PC-3 (cell line): ENCODE data around the gene REEP3. TPM values are rescaled to one million over a fixed set of nuclear protein-coding genes. Genes with fewer than 3 reads are reported as not detected.
"Not testable (repeated sequence)": the region's sequence is repeated elsewhere in the genome, so short reads cannot be mapped to it uniquely, and the experiment has no call there.

Experiments
- ATAC-seq: fragments of 200-7000 bp; cut with Tn5 transposase; 2 replicates; pipeline ENCODE4 v1.9.1; 2020; ENCODE audit warnings: mild to moderate bottlenecking, moderate library complexity
- BruUV-seq: library from RNA; stranded (reverse); fragments of 400-500 nt; replicated peaks from 2 replicates; lab custom pipeline; 2021; lab: Mats Ljungman, UMichigan
- CTCF ChIA-PET: fragments of 300-600 bp; sonication (Branson Sonifier 250); formaldehyde crosslinking; loops from one replicate; lab custom pipeline; 2022; ENCODE audit warnings: antibody characterized with exemption; lab: Charles Lee
- POLR2A ChIA-PET: fragments of 300-600 bp; sonication (Branson Sonifier 250); formaldehyde crosslinking; loops from one replicate; lab custom pipeline; 2022; ENCODE audit warnings: antibody characterized with exemption; ENCODE audit not compliant: unreplicated experiment; lab: Charles Lee
- DNase-seq: peaks from one replicate; pipeline ENCODE4 v3.0.0-alpha.2; 2015
- H2AFZ ChIP-seq: fragments of 300-600 bp; sonication (generic); 2 replicates; pipeline ENCODE4 v1.6.0; 2016; ENCODE audit warnings: antibody characterized with exemption, low read length
- H3F3A ChIP-seq: fragments of 300-600 bp; sonication (generic); one replicate; pipeline ENCODE4 v1.6.0; 2017; ENCODE audit warnings: antibody characterized with exemption, low read length, control low read depth, mild to moderate bottlenecking; ENCODE audit not compliant: unreplicated experiment
- H3K27ac ChIP-seq: fragments of 300-600 bp; sonication (generic); 2 replicates; pipeline ENCODE4 v1.5.1; 2016; ENCODE audit warnings: mild to moderate bottlenecking, low read length
- H3K27me3 ChIP-seq: fragments of 300-600 bp; sonication (generic); 2 replicates; pipeline ENCODE4 v1.6.1; 2016; ENCODE audit warnings: low read length, mixed read lengths
- H3K36me3 ChIP-seq: fragments of 300-600 bp; sonication (generic); 2 replicates; pipeline ENCODE4 v1.6.1; 2016; ENCODE audit warnings: low read depth, mixed run types, low read length, mixed read lengths
- H3K4me1 ChIP-seq: fragments of 300-600 bp; sonication (generic); 2 replicates; pipeline ENCODE4 v1.5.1; 2016; ENCODE audit warnings: low read length; ENCODE audit not compliant: insufficient read depth
- H3K4me2 ChIP-seq: fragments of 300-600 bp; sonication (generic); 2 replicates; pipeline ENCODE4 v1.6.0; 2016; ENCODE audit warnings: low read length
- H3K4me3 ChIP-seq: fragments of 300-600 bp; sonication (generic); 2 replicates; pipeline ENCODE4 v1.5.1; 2016; ENCODE audit warnings: mild to moderate bottlenecking, low read length, mixed read lengths
- H3K79me2 ChIP-seq: fragments of 300-600 bp; sonication (generic); 2 replicates; pipeline ENCODE4 v1.6.1; 2017; ENCODE audit warnings: low read length, mixed read lengths
- H3K9ac ChIP-seq: fragments of 300-600 bp; sonication (generic); 2 replicates; pipeline ENCODE4 v1.6.0; 2016; ENCODE audit warnings: mild to moderate bottlenecking, low read length
- H3K9me2 ChIP-seq: fragments of 300-600 bp; sonication (generic); replicated peaks from 2 replicates; pipeline ENCODE4 v1.6.1; 2016; ENCODE audit warnings: mixed run types, low read length, mixed read lengths
- H3K9me3 ChIP-seq: fragments of 300-600 bp; sonication (generic); 2 replicates; pipeline ENCODE4 v1.6.1; 2016; ENCODE audit warnings: low read length, mixed read lengths
- H4K20me1 ChIP-seq: fragments of 300-600 bp; sonication (generic); 2 replicates; pipeline ENCODE4 v1.6.1; 2016; ENCODE audit warnings: low read length, mixed read lengths
- EZH2 ChIP-seq: fragments of 300-600 bp; sonication (generic); IDR thresholded peaks from one replicate; pipeline ENCODE4 v1.6.1; 2017; ENCODE audit warnings: antibody characterized with exemption, mild to moderate bottlenecking, low read length; ENCODE audit not compliant: unreplicated experiment
- EZH2phosphoT487 ChIP-seq: fragments of 300-600 bp; sonication (generic); IDR thresholded peaks from 2 replicates; pipeline ENCODE4 v1.6.1; 2018; ENCODE audit warnings: mild to moderate bottlenecking, antibody characterized with exemption, low read length, borderline replicate concordance
- intact Hi-C: fragments of 100-400 bp; cut with micrococcal nuclease; formaldehyde crosslinking; loops from 2 replicates; pipeline ENCODE4 v1.9.0; 2023
- total RNA-seq: library from RNA; depleted of rRNA; stranded (reverse); fragments of >200 nt; gene quantifications from 2 replicates; pipeline ENCODE4 v1.2.3, GENCODE V29; 2014
- TF ChIP-seq, protein P1 (sequence below): fragments of 300-600 bp; sonication (generic); conservative IDR thresholded peaks from 2 replicates; pipeline ENCODE4 v1.5.1; 2017; ENCODE audit warnings: antibody characterized with exemption, low read depth, mild to moderate bottlenecking, low read length

REEP3 gene
- total RNA-seq, 1 experiment from 2014 or later = 75.2 TPM

- no peaks in the 10 kb centered on the region for H4K20me1 ChIP-seq
- TF ChIP-seq EZH2 (no peak), EZH2phosphoT487 (no peak)
- TF ChIP-seq, protein P1, sequence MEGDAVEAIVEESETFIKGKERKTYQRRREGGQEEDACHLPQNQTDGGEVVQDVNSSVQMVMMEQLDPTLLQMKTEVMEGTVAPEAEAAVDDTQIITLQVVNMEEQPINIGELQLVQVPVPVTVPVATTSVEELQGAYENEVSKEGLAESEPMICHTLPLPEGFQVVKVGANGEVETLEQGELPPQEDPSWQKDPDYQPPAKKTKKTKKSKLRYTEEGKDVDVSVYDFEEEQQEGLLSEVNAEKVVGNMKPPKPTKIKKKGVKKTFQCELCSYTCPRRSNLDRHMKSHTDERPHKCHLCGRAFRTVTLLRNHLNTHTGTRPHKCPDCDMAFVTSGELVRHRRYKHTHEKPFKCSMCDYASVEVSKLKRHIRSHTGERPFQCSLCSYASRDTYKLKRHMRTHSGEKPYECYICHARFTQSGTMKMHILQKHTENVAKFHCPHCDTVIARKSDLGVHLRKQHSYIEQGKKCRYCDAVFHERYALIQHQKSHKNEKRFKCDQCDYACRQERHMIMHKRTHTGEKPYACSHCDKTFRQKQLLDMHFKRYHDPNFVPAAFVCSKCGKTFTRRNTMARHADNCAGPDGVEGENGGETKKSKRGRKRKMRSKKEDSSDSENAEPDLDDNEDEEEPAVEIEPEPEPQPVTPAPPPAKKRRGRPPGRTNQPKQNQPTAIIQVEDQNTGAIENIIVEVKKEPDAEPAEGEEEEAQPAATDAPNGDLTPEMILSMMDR = no peak
- CTCF ChIA-PET = no interaction called here
- H3K4me1 ChIP-seq = no peaks in the 10 kb centered on the region
- no peak overlapping the region for H3K4me2 ChIP-seq
- no peak overlapping the region for H3K27ac ChIP-seq
- no peaks in the 10 kb centered on the region for H3K9me2 ChIP-seq
- intact Hi-C loops = no loop called here
- peaks cover 2% of the 10 kb centered on the region; the same call in 1 of the 2 replicates for H3K36me3 ChIP-seq
- no TSS peak for BruUV-seq
- no peak overlapping the region for H2AFZ ChIP-seq
- H3F3A ChIP-seq = no peaks in the 10 kb centered on the region
- POLR2A ChIA-PET = no interaction called here
- ATAC-seq = no peak
- peaks cover 84% of the 10 kb centered on the region for H3K79me2 ChIP-seq
- H3K9ac ChIP-seq = no peak overlapping the region
- H3K27me3 ChIP-seq = no peaks in the 10 kb centered on the region
- DNase-seq = no peak
- no peak overlapping the region for H3K4me3 ChIP-seq
- no peaks in the 10 kb centered on the region for H3K9me3 ChIP-seq
Measured at GRCh38 chr10:63562391-63562790, 41.2 kb downstream of the REEP3 start.

GRCh38 chr10:63562857-63563256 is 41.7 kb downstream of the REEP3 start:
- BruUV-seq = no TSS peak
- TF ChIP-seq, protein P1 = no peak
- no peak for TF ChIP-seq EZH2
- no peak for TF ChIP-seq EZH2phosphoT487
- peaks cover 82% of the 10 kb centered on the region for H3K79me2 ChIP-seq
- no peaks in the 10 kb centered on the region for H3K9me2 ChIP-seq
- peaks cover 5% of the 10 kb centered on the region; the same call in 1 of the 2 replicates for H3K36me3 ChIP-seq
- no peaks in the 10 kb centered on the region for H3F3A ChIP-seq
- intact Hi-C loops = no loop called here
- H3K27ac ChIP-seq = no peak overlapping the region
- no peak overlapping the region for H2AFZ ChIP-seq
- no peaks in the 10 kb centered on the region for H4K20me1 ChIP-seq
- no peaks in the 10 kb centered on the region for H3K27me3 ChIP-seq
- POLR2A ChIA-PET = no interaction called here
- no peak overlapping the region for H3K4me3 ChIP-seq
- H3K4me2 ChIP-seq = no peak overlapping the region
- ATAC-seq (peak; percentile 25), DNase-seq (no peak)
- no peaks in the 10 kb centered on the region for H3K9me3 ChIP-seq
- CTCF ChIA-PET = no interaction called here
- H3K4me1 ChIP-seq = no peaks in the 10 kb centered on the region
- no peak overlapping the region for H3K9ac ChIP-seq

- Histone ChIP-seq H2AFZ (no peak overlapping the region), H3K4me2 (no peak overlapping the region), H3K9me3 (no peaks in the 10 kb centered on the region), H3K4me3 (no peak overlapping the region), H3K9ac (no peak overlapping the region), H3K27ac (no peak overlapping the region), H3K27me3 (no peaks in the 10 kb centered on the region), H3F3A (no peaks in the 10 kb centered on the region), H3K4me1 (no peaks in the 10 kb centered on the region), H4K20me1 (no peaks in the 10 kb centered on the region), H3K9me2 (no peaks in the 10 kb centered on the region), H3K79me2 (peaks cover 75% of the 10 kb centered on the region), H3K36me3 (peaks cover 7% of the 10 kb centered on the region; the same call in 1 of the 2 replicates)
- no TSS peak for BruUV-seq
- no peak for TF ChIP-seq EZH2phosphoT487
- TF ChIP-seq, protein P1 = no peak
- TF ChIP-seq EZH2 = no peak
- intact Hi-C loops = no loop called here
- ChIA-PET POLR2A (no interaction called here), CTCF (no interaction called here)
- ATAC-seq (no peak), DNase-seq (no peak)
Measured at GRCh38 chr10:63563623-63564022, 42.4 kb downstream of the REEP3 start.

DNA sequence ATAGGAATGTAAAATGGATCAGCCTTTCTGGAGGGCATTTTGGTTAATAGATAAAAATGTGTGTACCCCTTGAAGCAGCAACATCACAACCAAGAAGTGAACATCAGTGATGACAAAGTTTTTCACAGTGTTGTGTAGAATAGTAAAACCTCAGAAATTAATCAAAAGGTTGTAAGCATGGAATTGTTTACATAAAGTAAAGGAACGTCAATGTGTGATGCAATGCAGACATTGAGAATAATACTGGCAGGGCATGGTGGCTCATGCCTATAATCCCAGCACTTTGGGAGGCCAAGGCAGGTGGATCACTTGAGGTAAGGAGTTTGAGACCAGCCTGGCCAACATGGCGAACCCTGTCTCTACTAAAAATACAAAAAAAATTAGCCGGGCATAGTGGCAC is 43.5 kb downstream of the REEP3 start:
- H2AFZ ChIP-seq, H3K27ac ChIP-seq, H3K27me3 ChIP-seq, H3K36me3 ChIP-seq, intact Hi-C loops, BruUV-seq, POLR2A ChIA-PET, H3F3A ChIP-seq, H3K4me2 ChIP-seq, CTCF ChIA-PET, ATAC-seq, H3K9me3 ChIP-seq, H3K4me3 ChIP-seq, H4K20me1 ChIP-seq, H3K9me2 ChIP-seq, H3K9ac ChIP-seq, DNase-seq, H3K4me1 ChIP-seq: not testable (repeated sequence)
- peaks cover 64% of the 10 kb centered on the region for H3K79me2 ChIP-seq
